Nephron progenitor cell (in vitro differentiated cells): Measurements from ENCODE around the gene FAH.

Experiments
- DNase-seq: peaks from one replicate; pipeline ENCODE4 v3.0.0; 2021
- H3K27ac Mint-ChIP-seq: 2 replicates; pipeline ENCODE4 v1.8.0; 2021; ENCODE audit warnings: mild to moderate bottlenecking, moderate library complexity, mixed read lengths
- H3K27me3 Mint-ChIP-seq: 2 replicates; pipeline ENCODE4 v1.8.0; 2021; ENCODE audit warnings: mild to moderate bottlenecking, low read depth, mixed read lengths; ENCODE audit not compliant: poor library complexity
- H3K36me3 Mint-ChIP-seq: 2 replicates; pipeline ENCODE4 v1.8.0; 2021; ENCODE audit warnings: low read depth, mixed read lengths
- H3K4me1 Mint-ChIP-seq: 2 replicates; pipeline ENCODE4 v1.8.0; 2021; ENCODE audit warnings: mixed read lengths
- H3K4me3 Mint-ChIP-seq: 2 replicates; pipeline ENCODE4 v1.8.0; 2021; ENCODE audit warnings: mild to moderate bottlenecking, moderate library complexity, mixed read lengths
- H3K9me3 Mint-ChIP-seq: 2 replicates; pipeline ENCODE4 v1.8.0; 2021; ENCODE audit warnings: mild to moderate bottlenecking, moderate library complexity, mixed read lengths
- TF ChIP-seq, protein P1 (sequence below): fragments of 200-600 bp; sonication (generic); IDR thresholded peaks from 2 replicates; pipeline ENCODE4 v1.5.0; 2021; ENCODE audit warnings: antibody characterized with exemption

The FAH gene

DNA sequence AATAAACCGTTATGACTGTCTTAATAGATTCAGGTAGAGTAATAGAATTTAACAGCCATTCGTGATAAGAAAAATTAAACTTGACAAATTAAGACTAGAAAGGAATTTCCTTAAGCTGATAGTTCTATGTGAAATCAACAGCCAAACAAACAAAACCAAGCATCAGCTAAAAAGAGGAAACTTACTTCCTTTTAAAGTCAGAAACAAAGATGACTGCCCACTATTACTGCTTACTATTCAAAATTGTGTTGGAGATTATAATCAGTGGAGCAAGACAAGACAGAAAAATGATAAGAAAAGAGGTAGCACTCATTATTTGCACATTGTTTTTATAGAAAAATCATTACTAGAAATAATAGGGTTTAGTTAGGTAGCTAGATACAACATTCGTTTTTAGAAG is 13.8 kb upstream of the FAH start:
- peaks cover 3% of the 10 kb centered on the region for H3K4me1 Mint-ChIP-seq
- no peak overlapping the region for H3K27ac Mint-ChIP-seq
- H3K9me3 Mint-ChIP-seq, result no peaks in the 10 kb centered on the region
- no peak for DNase-seq
- TF ChIP-seq, protein P1, sequence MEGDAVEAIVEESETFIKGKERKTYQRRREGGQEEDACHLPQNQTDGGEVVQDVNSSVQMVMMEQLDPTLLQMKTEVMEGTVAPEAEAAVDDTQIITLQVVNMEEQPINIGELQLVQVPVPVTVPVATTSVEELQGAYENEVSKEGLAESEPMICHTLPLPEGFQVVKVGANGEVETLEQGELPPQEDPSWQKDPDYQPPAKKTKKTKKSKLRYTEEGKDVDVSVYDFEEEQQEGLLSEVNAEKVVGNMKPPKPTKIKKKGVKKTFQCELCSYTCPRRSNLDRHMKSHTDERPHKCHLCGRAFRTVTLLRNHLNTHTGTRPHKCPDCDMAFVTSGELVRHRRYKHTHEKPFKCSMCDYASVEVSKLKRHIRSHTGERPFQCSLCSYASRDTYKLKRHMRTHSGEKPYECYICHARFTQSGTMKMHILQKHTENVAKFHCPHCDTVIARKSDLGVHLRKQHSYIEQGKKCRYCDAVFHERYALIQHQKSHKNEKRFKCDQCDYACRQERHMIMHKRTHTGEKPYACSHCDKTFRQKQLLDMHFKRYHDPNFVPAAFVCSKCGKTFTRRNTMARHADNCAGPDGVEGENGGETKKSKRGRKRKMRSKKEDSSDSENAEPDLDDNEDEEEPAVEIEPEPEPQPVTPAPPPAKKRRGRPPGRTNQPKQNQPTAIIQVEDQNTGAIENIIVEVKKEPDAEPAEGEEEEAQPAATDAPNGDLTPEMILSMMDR, result no peak
- H3K4me3 Mint-ChIP-seq, result no peak overlapping the region
- H3K27me3 Mint-ChIP-seq, result peaks cover 3% of the 10 kb centered on the region
- peaks cover 22% of the 10 kb centered on the region for H3K36me3 Mint-ChIP-seq

DNA sequence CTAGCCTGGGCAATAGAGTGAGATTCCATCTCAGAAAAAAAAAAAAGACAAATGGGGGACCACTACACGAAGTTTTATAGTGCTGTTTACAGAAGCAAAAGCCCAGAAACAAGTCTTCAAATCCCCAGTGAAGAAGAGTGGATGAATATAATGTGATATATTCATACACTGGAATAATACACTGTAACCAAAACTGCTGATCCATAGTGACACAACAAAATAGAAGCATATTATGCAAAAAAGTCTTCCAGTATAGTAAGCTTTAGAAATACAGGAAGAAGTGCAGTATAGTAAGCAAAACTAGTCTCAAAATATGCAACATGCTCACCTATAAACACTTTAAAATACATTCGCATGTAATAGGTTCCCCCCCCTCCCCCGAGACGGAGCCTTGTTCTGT is 11.9 kb upstream of the FAH start:
- H3K4me1 Mint-ChIP-seq, result no peaks in the 10 kb centered on the region
- peaks cover 10% of the 10 kb centered on the region for H3K27me3 Mint-ChIP-seq
- no peak overlapping the region for H3K4me3 Mint-ChIP-seq
- TF ChIP-seq, protein P1, result no peak
- no peak for DNase-seq
- H3K36me3 Mint-ChIP-seq, result peaks cover 5% of the 10 kb centered on the region
- H3K9me3 Mint-ChIP-seq, result no peaks in the 10 kb centered on the region
- no peak overlapping the region for H3K27ac Mint-ChIP-seq

DNA sequence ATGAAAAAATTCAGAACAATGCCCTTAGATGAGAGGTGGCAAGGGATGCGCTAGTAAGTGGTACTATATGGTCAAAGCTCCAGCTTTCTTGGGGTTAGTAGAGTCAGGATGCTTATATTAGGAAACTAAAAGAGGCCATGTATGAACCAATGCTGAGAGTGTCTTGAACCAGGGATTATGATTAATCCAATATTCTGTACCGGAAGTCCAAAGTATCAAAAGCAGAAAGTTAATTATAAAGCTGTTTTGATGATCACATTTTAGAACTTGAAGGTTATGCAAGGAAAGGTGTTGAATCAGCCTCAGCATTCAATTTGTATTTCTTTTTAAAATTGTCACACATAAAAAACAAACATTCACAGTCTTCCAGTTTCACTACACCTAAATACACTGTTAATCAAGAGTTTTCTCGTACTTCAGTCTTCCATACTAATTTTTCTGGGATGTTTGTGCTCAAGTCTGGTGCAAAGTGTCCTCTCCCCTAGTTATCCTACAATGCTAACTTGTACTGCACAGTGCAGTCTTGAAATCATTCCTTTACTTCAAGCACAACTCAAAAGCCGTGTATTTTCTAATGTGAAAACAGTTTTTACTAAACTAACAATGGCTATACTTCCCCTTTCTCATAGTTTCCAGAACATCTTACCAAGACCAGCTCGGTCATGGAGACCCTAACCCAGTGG is 10.7 kb upstream of the FAH start:
- H3K27me3 Mint-ChIP-seq, result peaks cover 14% of the 10 kb centered on the region
- H3K9me3 Mint-ChIP-seq, result peaks cover 4% of the 10 kb centered on the region
- peaks cover 5% of the 10 kb centered on the region for H3K36me3 Mint-ChIP-seq
- no peak for DNase-seq
- no peaks in the 10 kb centered on the region for H3K4me1 Mint-ChIP-seq
- TF ChIP-seq, protein P1, result no peak
- H3K4me3 Mint-ChIP-seq, result no peak overlapping the region
- peak overlapping the region; percentile 55 for H3K27ac Mint-ChIP-seq

DNA sequence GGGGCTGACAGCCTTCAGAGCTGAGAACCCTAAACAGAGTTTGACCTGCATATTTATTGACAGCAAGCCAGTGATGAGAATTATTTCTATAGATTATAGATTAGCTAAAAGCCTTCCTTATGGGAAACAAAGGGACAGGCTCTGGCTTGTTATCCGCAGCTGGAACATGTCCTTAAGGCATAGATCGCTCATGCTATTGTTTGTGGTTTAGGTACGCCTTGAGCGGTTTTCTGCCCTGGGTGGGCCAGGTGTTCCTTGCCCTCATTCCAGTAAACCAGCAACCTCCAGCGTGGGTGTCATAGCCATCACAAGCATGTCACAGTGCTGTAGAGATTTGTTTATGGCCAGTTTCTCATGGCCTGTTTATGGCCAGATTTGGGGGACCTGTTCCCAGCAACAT is 10.2 kb upstream of the FAH start:
- Mint-ChIP-seq H3K27ac (no peak overlapping the region), H3K4me3 (no peak overlapping the region), H3K27me3 (peaks cover 14% of the 10 kb centered on the region), H3K9me3 (peaks cover 4% of the 10 kb centered on the region), H3K4me1 (no peaks in the 10 kb centered on the region), H3K36me3 (peaks cover 5% of the 10 kb centered on the region)
- TF ChIP-seq, protein P1, result no peak
- DNase-seq, result no peak

DNA sequence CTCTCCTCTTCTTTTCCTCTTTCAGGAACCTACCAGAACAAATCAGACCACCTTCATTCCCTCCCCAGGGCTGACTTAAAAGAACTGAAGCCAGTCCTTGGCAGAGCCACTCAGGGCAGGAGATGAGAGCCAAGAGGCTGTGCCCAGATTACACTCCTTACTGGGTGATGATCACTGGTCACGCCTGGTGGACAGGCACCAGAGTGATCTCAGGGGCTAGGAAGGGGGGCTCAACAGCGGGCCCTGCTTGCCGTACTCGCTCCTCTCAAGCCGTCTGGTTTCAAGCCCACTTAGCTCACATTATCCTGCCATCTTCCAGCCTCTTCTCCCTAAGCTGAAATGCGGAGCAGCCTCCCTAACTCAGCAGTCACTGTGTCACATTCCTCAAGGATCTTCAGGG is 1.7 kb upstream of the FAH start:
- peaks cover 19% of the 10 kb centered on the region for H3K27me3 Mint-ChIP-seq
- peak; percentile 14 for DNase-seq
- H3K9me3 Mint-ChIP-seq, result peaks cover 3% of the 10 kb centered on the region
- no peak overlapping the region for H3K4me3 Mint-ChIP-seq
- H3K27ac Mint-ChIP-seq, result no peak overlapping the region
- no peaks in the 10 kb centered on the region for H3K36me3 Mint-ChIP-seq
- peaks cover 60% of the 10 kb centered on the region for H3K4me1 Mint-ChIP-seq
- TF ChIP-seq, protein P1, result no peak

DNA sequence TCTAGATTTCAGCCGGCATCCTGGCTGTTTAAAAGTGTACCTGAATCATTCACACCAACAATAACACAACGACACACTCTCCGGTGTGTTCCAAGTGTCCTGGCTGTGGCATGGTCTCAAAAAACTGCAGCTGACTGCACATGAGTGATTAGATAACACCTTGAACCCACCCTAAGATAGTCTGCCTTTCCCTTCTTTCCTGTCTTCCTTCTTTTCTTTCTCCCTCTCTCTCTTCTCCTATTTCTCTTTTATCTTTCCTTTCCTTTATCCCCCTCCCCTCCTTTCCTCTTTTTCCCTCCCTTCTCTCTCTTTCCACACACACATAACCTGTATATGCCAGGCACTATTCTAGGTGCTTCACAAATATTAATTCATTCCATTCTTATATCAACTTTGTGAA is 1.2 kb upstream of the FAH start:
- H3K4me3 Mint-ChIP-seq, result peak overlapping the region; percentile 78
- TF ChIP-seq, protein P1, result no peak
- peaks cover 64% of the 10 kb centered on the region for H3K4me1 Mint-ChIP-seq
- H3K9me3 Mint-ChIP-seq, result no peaks in the 10 kb centered on the region
- no peak overlapping the region for H3K27ac Mint-ChIP-seq
- no peak for DNase-seq
- peaks cover 17% of the 10 kb centered on the region for H3K27me3 Mint-ChIP-seq
- no peaks in the 10 kb centered on the region for H3K36me3 Mint-ChIP-seq
